ENCODE data around the gene NOS3.
"Not testable (repeated sequence)": the region's sequence is repeated elsewhere in the genome, so short reads cannot be mapped to it uniquely, and the experiment has no call there.

The NOS3 gene

DNA sequence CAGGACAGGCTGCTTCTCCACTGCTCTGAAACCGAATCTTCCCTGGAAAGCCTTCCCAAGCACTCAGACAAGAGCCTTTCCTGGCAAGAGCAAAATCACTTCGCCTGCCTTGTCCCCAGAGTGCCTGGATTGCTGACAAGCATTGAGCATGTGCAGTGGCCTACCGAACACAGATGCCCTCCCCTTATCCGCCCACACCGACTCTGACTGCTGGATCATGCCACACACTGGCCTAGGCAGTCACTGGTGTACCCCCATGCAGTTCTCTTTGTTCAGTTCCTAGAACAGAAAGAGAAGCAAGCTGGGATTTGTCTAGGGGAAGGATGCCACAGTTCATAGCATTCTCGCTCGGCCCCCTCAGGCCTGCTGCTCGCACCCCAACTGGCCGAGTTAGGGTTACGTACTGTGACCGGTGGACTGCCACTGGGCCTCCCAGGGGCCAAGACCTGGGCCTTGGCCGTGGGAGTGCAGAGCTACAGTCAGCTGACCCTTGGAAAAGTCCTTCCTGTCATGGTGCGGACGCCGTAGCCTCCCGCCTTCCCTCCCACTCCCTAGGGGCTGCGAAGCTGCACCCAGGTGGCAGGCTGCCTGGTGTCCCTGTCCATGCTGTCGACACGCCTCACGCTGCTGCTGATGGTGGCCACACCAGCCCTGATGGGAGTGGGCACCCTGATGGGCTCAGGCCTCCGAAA is 44.4 kb downstream of the NOS3 start:
- H3K27ac ChIP-seq (ENCODE audit: low read depth, low read length): no peak overlapping the region
- peaks cover 18% of the 10 kb centered on the region; the same call in 1 of the 2 replicates for H3K4me1 ChIP-seq (ENCODE audit: control insufficient read depth, insufficient read depth, low read length)
- no peaks in the 10 kb centered on the region for H3K9me3 ChIP-seq (ENCODE audit: control insufficient read depth, insufficient read depth, low read depth, low read length)
- no peak overlapping the region for H3K4me3 ChIP-seq (ENCODE audit: low read depth, low read length)
- no peak overlapping the region for H3K9ac ChIP-seq (ENCODE audit: low read length)
- H3K36me3 ChIP-seq (ENCODE audit: control insufficient read depth, insufficient read depth, low read length): peaks cover 33% of the 10 kb centered on the region
- H3K27me3 ChIP-seq (ENCODE audit: control insufficient read depth, insufficient read depth, low read length): no peaks in the 10 kb centered on the region

DNA sequence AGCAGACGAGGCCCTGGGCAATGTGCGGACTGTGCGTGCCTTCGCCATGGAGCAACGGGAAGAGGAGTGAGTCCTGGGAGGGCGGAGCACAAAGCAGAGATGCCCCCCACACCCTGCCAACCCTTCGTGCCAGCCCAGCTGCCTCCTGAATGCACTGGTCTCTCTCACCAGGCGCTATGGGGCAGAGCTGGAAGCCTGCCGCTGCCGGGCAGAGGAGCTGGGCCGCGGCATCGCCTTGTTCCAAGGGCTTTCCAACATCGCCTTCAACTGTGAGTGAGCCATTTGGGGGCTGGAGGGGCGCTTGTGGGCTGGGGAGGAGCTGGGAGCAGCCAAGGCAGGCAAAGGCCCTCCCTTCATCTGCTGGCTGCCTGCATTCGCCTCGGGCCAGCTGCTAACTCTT is 45.1 kb downstream of the NOS3 start:
- Histone ChIP-seq H3K4me1 (ENCODE audit: control insufficient read depth, insufficient read depth, low read length) (peaks cover 18% of the 10 kb centered on the region; the same call in 1 of the 2 replicates), H3K27ac (ENCODE audit: low read depth, low read length) (no peak overlapping the region), H3K9ac (ENCODE audit: low read length) (no peak overlapping the region), H3K4me3 (ENCODE audit: low read depth, low read length) (no peak overlapping the region), H3K27me3 (ENCODE audit: control insufficient read depth, insufficient read depth, low read length) (no peaks in the 10 kb centered on the region), H3K9me3 (ENCODE audit: control insufficient read depth, insufficient read depth, low read depth, low read length) (no peaks in the 10 kb centered on the region), H3K36me3 (ENCODE audit: control insufficient read depth, insufficient read depth, low read length) (peaks cover 33% of the 10 kb centered on the region)

DNA sequence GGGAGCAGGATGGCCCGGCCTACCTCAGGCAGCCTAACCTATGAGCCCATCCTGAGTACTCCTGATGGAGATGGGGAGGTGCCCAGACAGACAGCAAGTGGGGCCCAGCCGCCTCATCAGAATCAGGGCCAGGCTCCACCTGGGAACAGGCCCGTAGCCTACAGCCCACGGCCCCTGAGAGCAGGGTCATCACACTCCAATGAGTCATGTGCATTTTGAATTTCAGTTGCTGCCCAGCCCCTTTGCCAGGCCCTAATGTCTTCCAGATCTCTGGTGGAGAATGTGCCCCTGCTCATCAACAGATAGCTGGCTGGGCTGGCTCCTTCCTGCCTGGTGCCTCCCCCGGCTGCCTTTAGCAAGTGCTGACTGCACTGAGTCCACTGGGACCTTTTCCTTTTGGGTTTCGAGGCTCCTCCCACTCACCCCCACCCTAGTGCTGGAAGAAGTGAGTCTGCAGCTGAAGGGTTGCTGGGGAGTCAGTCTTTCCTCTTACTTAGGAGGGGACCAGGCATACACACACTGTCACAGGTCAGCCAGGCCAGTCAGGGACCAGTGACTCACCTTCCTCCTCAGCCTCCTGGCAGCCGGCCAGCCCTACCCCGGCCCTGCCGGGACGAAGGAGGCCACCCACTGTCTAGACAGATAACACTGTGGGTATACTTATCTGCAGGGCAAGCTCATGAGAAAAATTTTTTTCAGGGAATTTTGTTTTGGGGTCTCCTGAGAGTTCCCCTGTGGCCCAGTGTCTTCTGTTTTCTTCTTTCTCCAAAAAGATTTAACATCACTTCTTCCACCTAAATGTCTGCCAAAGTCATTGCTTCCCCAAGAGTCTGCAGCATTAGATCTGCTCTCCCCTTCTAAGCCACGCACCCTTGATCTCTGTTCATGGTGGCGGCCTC is 48.4 kb downstream of the NOS3 start:
- Histone ChIP-seq H3K27ac (ENCODE audit: low read depth, low read length) (peak overlapping the region; percentile 51; the same call in 1 of the 2 replicates), H3K9ac (ENCODE audit: low read length) (peak overlapping the region; percentile 34), H3K36me3 (ENCODE audit: control insufficient read depth, insufficient read depth, low read length) (peaks cover 40% of the 10 kb centered on the region)

DNA sequence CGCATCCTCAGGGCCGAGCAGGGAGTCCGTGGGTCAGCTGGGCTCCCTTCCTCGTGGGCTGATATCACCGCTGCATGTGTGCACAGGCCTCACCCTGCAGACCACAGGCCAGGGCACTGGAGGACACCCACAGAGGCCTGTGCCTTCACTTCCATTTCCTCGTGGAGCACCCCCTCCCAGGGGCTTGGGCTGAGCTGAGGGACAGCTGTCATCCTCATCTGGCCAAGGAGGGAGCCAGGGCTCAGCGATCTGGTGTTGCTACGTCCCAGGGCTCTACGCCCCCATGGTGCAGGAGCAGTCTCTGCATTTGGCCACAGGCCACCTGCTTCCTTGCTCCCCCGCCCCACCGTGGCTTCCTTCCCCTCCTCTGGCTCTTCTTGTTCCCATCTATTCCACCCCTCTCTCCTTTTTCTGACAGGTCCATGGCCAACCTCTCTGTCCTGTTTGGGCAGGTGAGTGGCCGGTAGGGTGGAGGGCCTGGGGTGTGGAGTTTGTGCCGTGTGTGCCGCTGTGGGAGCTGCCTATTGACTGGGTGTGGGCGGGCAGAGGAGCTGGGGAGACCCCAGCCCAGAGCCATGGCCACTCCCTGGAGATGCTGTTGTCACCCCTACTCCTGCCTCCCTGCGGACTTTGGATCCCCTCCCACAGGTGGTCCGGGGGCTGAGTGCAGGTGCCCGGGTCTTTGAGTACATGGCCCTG is 49.2 kb downstream of the NOS3 start:
- Histone ChIP-seq H3K9ac (ENCODE audit: low read length) (peak overlapping the region; percentile 13), H3K4me3 (ENCODE audit: low read depth, low read length) (no peak overlapping the region), H3K27ac (ENCODE audit: low read depth, low read length) (no peak overlapping the region), H3K27me3 (ENCODE audit: control insufficient read depth, insufficient read depth, low read length) (no peaks in the 10 kb centered on the region), H3K4me1 (ENCODE audit: control insufficient read depth, insufficient read depth, low read length) (peaks cover 16% of the 10 kb centered on the region; the same call in 1 of the 2 replicates), H3K36me3 (ENCODE audit: control insufficient read depth, insufficient read depth, low read length) (peaks cover 39% of the 10 kb centered on the region), H3K9me3 (ENCODE audit: control insufficient read depth, insufficient read depth, low read depth, low read length) (no peaks in the 10 kb centered on the region)

More for the DNA sequence above, 48.4 kb downstream of the NOS3 start:
- Histone ChIP-seq H3K9me3 (ENCODE audit: control insufficient read depth, insufficient read depth, low read depth, low read length) (no peaks in the 10 kb centered on the region), H3K4me1 (ENCODE audit: control insufficient read depth, insufficient read depth, low read length) (peaks cover 16% of the 10 kb centered on the region; the same call in 1 of the 2 replicates), H3K27me3 (ENCODE audit: control insufficient read depth, insufficient read depth, low read length) (no peaks in the 10 kb centered on the region), H3K4me3 (ENCODE audit: low read depth, low read length) (no peak overlapping the region)

DNA sequence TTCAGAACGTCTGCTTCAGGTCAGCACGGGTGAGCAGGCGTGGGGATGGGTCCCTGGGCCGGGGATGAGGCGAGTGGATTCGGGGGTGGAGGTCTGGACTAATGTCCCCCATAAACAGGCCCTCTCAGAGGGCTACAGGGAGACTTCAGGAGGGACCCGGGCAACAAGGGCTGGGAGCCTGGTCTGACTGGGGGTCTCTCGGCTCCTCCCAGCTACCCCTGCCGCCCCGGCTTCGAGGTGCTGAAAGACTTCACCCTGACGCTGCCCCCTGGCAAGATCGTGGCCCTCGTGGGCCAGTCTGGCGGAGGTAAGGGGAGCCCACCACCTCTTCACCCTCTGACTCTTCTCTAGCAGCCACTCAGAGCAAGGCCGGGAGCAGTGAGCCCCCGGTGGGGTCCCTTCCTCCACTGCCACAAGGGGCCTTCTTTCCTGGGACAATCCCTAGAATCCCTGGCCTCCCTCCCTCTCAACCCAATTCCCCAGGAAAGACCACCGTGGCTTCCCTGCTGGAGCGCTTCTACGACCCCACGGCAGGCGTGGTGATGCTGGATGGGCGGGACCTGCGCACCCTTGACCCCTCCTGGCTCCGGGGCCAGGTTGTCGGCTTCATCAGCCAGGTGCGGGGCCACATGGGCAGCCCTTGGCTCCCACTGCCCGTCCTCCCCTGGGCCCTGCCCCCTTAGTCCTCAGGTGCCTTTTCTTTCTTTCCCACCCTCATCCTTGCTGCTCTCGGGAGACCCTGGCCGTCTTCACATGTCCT is 50.0 kb downstream of the NOS3 start:
- no peak overlapping the region for H3K9ac ChIP-seq (ENCODE audit: low read length)
- no peaks in the 10 kb centered on the region for H3K9me3 ChIP-seq (ENCODE audit: control insufficient read depth, insufficient read depth, low read depth, low read length)
- no peak overlapping the region for H3K27ac ChIP-seq (ENCODE audit: low read depth, low read length)

DNA sequence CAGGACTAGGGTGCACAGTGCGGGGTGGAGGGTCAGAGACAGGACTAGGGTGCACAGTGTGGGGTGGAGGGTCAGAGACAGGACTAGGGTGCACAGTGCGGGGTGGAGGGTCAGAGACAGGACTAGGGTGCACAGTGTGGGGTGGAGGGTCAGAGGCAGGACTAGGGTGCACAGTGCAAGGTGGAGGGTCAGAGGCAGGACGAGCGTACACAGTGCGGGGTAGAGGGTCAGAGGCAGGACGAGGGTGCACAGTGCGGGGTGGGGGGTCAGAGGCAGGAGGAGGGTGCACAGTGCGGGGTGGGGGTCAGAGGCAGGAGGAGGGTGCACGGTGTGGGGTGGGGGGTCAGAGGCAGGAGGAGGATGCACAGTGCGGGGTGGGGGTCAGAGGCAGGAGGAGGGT is 52.6 kb downstream of the NOS3 start:
- not testable (repeated sequence) for H3K9ac ChIP-seq (ENCODE audit: low read length); H3K27me3 ChIP-seq (ENCODE audit: control insufficient read depth, insufficient read depth, low read length); H3K27ac ChIP-seq (ENCODE audit: low read depth, low read length); H3K9me3 ChIP-seq (ENCODE audit: control insufficient read depth, insufficient read depth, low read depth, low read length); H3K4me3 ChIP-seq (ENCODE audit: low read depth, low read length)
- peaks cover 16% of the 10 kb centered on the region; the same call in 1 of the 2 replicates for H3K4me1 ChIP-seq (ENCODE audit: control insufficient read depth, insufficient read depth, low read length)
- H3K36me3 ChIP-seq (ENCODE audit: control insufficient read depth, insufficient read depth, low read length): peaks cover 26% of the 10 kb centered on the region

More for the DNA sequence above, 50.0 kb downstream of the NOS3 start:
- no peak overlapping the region for H3K4me3 ChIP-seq (ENCODE audit: low read depth, low read length)
- H3K36me3 ChIP-seq (ENCODE audit: control insufficient read depth, insufficient read depth, low read length): peaks cover 35% of the 10 kb centered on the region
- peaks cover 16% of the 10 kb centered on the region; the same call in 1 of the 2 replicates for H3K4me1 ChIP-seq (ENCODE audit: control insufficient read depth, insufficient read depth, low read length)
- no peaks in the 10 kb centered on the region for H3K27me3 ChIP-seq (ENCODE audit: control insufficient read depth, insufficient read depth, low read length)

DNA sequence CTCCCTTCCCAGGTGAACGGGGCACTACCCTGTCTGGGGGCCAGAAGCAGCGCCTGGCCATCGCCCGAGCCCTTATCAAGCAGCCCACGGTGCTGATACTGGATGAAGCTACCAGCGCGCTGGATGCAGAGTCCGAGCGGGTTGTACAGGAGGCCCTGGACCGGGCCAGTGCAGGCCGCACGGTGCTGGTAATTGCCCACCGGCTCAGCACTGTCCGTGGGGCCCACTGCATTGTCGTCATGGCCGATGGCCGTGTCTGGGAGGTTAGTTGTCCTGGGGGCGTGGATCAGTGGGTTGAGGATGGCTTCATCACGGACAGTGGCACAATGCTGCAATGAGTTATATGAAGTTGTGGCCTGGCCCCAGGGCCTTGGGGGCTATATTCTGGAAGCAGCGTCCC is 53.1 kb downstream of the NOS3 start:
- no peak overlapping the region for H3K4me3 ChIP-seq (ENCODE audit: low read depth, low read length)
- no peaks in the 10 kb centered on the region for H3K9me3 ChIP-seq (ENCODE audit: control insufficient read depth, insufficient read depth, low read depth, low read length)
- H3K4me1 ChIP-seq (ENCODE audit: control insufficient read depth, insufficient read depth, low read length): peaks cover 11% of the 10 kb centered on the region; the same call in 1 of the 2 replicates
- no peak overlapping the region for H3K9ac ChIP-seq (ENCODE audit: low read length)
- H3K27me3 ChIP-seq (ENCODE audit: control insufficient read depth, insufficient read depth, low read length): no peaks in the 10 kb centered on the region; the same call in 1 of the 2 replicates
- H3K36me3 ChIP-seq (ENCODE audit: control insufficient read depth, insufficient read depth, low read length): peaks cover 26% of the 10 kb centered on the region
- no peak overlapping the region for H3K27ac ChIP-seq (ENCODE audit: low read depth, low read length)

DNA sequence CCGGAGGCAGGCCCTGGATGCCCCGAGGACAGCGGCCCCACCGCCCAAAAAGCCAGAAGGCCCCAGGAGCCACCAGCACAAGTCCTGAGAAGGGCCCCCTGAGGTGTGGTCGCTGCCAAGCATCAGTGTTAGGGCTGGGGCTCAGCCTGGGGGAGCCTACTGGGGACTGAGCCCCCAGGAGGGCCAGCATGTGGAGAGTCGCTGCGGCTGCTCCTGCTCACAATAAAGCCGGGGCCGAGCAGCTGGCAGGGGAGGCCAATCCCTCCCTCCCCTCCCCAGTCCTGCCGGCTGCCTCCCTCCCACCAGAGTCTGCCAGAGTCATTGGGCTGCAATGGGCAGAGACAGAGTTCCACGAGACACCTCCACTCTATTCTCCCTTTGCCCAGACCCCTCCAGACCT is 54.4 kb downstream of the NOS3 start:
- H3K27ac ChIP-seq (ENCODE audit: low read depth, low read length): no peak overlapping the region
- no peaks in the 10 kb centered on the region for H3K4me1 ChIP-seq (ENCODE audit: control insufficient read depth, insufficient read depth, low read length)
- H3K4me3 ChIP-seq (ENCODE audit: low read depth, low read length): no peak overlapping the region
- H3K36me3 ChIP-seq (ENCODE audit: control insufficient read depth, insufficient read depth, low read length): peaks cover 26% of the 10 kb centered on the region
- no peaks in the 10 kb centered on the region for H3K9me3 ChIP-seq (ENCODE audit: control insufficient read depth, insufficient read depth, low read depth, low read length)
- peaks cover 10% of the 10 kb centered on the region for H3K27me3 ChIP-seq (ENCODE audit: control insufficient read depth, insufficient read depth, low read length)
- H3K9ac ChIP-seq (ENCODE audit: low read length): no peak overlapping the region

DNA sequence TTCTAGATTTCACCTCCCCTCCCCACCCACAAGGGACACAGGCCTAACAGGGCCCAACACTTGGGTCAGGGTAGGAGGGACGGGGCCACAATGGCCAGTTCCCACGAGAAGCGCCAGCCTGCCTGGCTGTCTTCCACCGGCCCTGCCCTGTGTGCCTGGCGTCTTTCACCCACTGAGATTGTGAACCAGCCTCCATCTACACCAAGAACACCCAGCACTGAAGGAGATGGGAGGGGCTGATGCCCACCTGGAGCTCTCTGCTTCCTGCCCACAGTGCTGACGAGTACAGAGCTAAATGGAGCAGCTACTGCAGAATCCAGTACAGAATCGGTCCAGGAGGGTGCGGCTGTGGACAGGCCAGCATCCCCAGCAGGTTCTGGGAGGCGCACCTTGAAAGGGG is 55.1 kb downstream of the NOS3 start:
- no peak overlapping the region for H3K9ac ChIP-seq (ENCODE audit: low read length)
- H3K9me3 ChIP-seq (ENCODE audit: control insufficient read depth, insufficient read depth, low read depth, low read length): no peaks in the 10 kb centered on the region
- H3K4me1 ChIP-seq (ENCODE audit: control insufficient read depth, insufficient read depth, low read length): 0 out of 2 replicates have a peak, but pooled peaks cover 2% of the 10 kb centered on the region
- H3K4me3 ChIP-seq (ENCODE audit: low read depth, low read length): no peak overlapping the region
- H3K27ac ChIP-seq (ENCODE audit: low read depth, low read length): no peak overlapping the region
- peaks cover 26% of the 10 kb centered on the region for H3K36me3 ChIP-seq (ENCODE audit: control insufficient read depth, insufficient read depth, low read length)
- H3K27me3 ChIP-seq (ENCODE audit: control insufficient read depth, insufficient read depth, low read length): peaks cover 17% of the 10 kb centered on the region

Measured in HUES6 (cell line).